Measurements from ENCODE around the gene C1orf21.

DNA sequence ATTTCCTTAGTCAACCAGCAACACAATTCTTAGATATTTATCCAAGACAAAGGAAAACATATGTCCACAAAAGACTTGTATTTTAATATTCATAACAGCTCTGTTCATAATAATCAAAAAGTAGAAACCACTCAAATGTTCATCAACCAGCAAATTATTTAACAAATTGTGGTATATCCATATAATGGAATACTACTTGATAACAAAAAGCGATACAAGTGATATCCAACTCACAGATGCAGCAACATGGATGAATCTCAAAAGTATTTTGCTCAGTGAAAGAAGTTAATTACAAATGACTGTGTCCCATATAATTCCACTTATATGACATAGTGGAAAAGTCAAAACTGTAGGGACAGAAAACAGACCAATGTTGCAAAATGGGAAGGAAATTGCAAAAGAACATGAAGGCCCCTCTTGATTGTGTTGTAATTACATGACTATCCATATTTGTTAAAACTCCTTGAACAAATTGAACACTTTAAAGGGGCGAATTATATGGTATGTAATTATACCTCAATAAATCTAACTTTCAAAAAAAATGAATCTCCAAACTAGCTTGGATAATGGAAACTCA, 250.9 kb downstream of the C1orf21 start:
- TF ChIP-seq, protein P1, sequence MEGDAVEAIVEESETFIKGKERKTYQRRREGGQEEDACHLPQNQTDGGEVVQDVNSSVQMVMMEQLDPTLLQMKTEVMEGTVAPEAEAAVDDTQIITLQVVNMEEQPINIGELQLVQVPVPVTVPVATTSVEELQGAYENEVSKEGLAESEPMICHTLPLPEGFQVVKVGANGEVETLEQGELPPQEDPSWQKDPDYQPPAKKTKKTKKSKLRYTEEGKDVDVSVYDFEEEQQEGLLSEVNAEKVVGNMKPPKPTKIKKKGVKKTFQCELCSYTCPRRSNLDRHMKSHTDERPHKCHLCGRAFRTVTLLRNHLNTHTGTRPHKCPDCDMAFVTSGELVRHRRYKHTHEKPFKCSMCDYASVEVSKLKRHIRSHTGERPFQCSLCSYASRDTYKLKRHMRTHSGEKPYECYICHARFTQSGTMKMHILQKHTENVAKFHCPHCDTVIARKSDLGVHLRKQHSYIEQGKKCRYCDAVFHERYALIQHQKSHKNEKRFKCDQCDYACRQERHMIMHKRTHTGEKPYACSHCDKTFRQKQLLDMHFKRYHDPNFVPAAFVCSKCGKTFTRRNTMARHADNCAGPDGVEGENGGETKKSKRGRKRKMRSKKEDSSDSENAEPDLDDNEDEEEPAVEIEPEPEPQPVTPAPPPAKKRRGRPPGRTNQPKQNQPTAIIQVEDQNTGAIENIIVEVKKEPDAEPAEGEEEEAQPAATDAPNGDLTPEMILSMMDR (IDR thresholded peaks at IDR 0.05; ENCODE audit: extremely low read depth in 1 of 2, insufficient read depth in 1 of 2, low read depth in 1 of 2, low read length in 2 of 2) = no peak
- no peak for TF ChIP-seq EZH2 (IDR thresholded peaks at IDR 0.05; ENCODE audit: borderline replicate concordance, low read depth, low read length, severe bottlenecking)
- TF ChIP-seq, protein P2, sequence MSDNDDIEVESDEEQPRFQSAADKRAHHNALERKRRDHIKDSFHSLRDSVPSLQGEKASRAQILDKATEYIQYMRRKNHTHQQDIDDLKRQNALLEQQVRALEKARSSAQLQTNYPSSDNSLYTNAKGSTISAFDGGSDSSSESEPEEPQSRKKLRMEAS (IDR thresholded peaks at IDR 0.05; ENCODE audit: insufficient read depth, insufficient read length) = no peak
- TF ChIP-seq POLR2A (IDR thresholded peaks at IDR 0.05; ENCODE audit: low read depth, low read length) = no peak
- no peak for TF ChIP-seq JUN (IDR thresholded peaks at IDR 0.05; ENCODE audit: borderline replicate concordance, insufficient read depth, insufficient read length, low read depth)
- TF ChIP-seq POLR2AphosphoS5 (IDR thresholded peaks at IDR 0.05; ENCODE audit: insufficient read depth, low read depth, low read length) = no peak
- no peak for TF ChIP-seq FOS (IDR thresholded peaks at IDR 0.05; ENCODE audit: borderline replicate concordance, insufficient read depth, low read length)
- TF ChIP-seq GATA2 (IDR thresholded peaks at IDR 0.05; ENCODE audit: insufficient read depth, insufficient read length, low read depth, low read length) = no peak
